ENCODE results near the gene TMEM86A. TPM values are rescaled to one million over a fixed set of nuclear protein-coding genes. Genes with fewer than 3 reads are reported as not detected.

TMEM86A gene
- total RNA-seq, 1 donor from 2014 or later, result 7.9 TPM

GRCh38 chr11:18696638-18697225 is 1.8 kb upstream of the TMEM86A start:
- no peak overlapping the region for H3K27ac Mint-ChIP-seq
- H3K36me3 Mint-ChIP-seq (ENCODE audit: insufficient read depth), result no peaks in the 10 kb centered on the region
- no peak for DNase-seq (ENCODE audit: low spot score, unreplicated experiment)
- no peak for TF ChIP-seq CTCF (IDR thresholded peaks at IDR 0.05; ENCODE audit: unreplicated experiment)
- no peaks in the 10 kb centered on the region for H3K9me3 Mint-ChIP-seq (ENCODE audit: low read depth)
- no peak overlapping the region for H3K4me3 Mint-ChIP-seq (ENCODE audit: low read depth)
- peaks cover 18% of the 10 kb centered on the region for H3K27me3 Mint-ChIP-seq
- peaks cover 10% of the 10 kb centered on the region for H3K4me1 Mint-ChIP-seq (ENCODE audit: low read depth)

GRCh38 chr11:18697576-18697975 is 1.0 kb upstream of the TMEM86A start:
- H3K9me3 Mint-ChIP-seq (ENCODE audit: low read depth), result no peaks in the 10 kb centered on the region
- no peak for TF ChIP-seq CTCF (IDR thresholded peaks at IDR 0.05; ENCODE audit: unreplicated experiment)
- H3K4me3 Mint-ChIP-seq (ENCODE audit: low read depth), result no peak overlapping the region
- no peak overlapping the region for H3K27ac Mint-ChIP-seq
- H3K36me3 Mint-ChIP-seq (ENCODE audit: insufficient read depth), result no peaks in the 10 kb centered on the region
- peaks cover 9% of the 10 kb centered on the region for H3K4me1 Mint-ChIP-seq (ENCODE audit: low read depth)
- peaks cover 18% of the 10 kb centered on the region for H3K27me3 Mint-ChIP-seq
- no peak for DNase-seq (ENCODE audit: low spot score, unreplicated experiment)

- Mint-ChIP-seq H3K4me1 (ENCODE audit: low read depth) (peaks cover 9% of the 10 kb centered on the region), H3K27me3 (peaks cover 18% of the 10 kb centered on the region), H3K9me3 (ENCODE audit: low read depth) (no peaks in the 10 kb centered on the region), H3K36me3 (ENCODE audit: insufficient read depth) (peaks cover 2% of the 10 kb centered on the region), H3K4me3 (ENCODE audit: low read depth) (peak overlapping the region; percentile 78), H3K27ac (peak overlapping the region; percentile 94)
- no peak for DNase-seq (ENCODE audit: low spot score, unreplicated experiment)
- no peak for TF ChIP-seq CTCF (IDR thresholded peaks at IDR 0.05; ENCODE audit: unreplicated experiment)
These were observed 654 bp downstream of the TMEM86A start for GRCh38 chr11:18699269-18699596.

- Mint-ChIP-seq H3K4me3 (ENCODE audit: low read depth) (peak overlapping the region; percentile 78), H3K4me1 (ENCODE audit: low read depth) (peaks cover 11% of the 10 kb centered on the region), H3K9me3 (ENCODE audit: low read depth) (no peaks in the 10 kb centered on the region), H3K27me3 (peaks cover 18% of the 10 kb centered on the region), H3K36me3 (ENCODE audit: insufficient read depth) (peaks cover 2% of the 10 kb centered on the region), H3K27ac (peak overlapping the region; percentile 94)
- no peak for TF ChIP-seq CTCF (IDR thresholded peaks at IDR 0.05; ENCODE audit: unreplicated experiment)
- no peak for DNase-seq (ENCODE audit: low spot score, unreplicated experiment)
These were observed 1.3 kb downstream of the TMEM86A start for GRCh38 chr11:18699848-18700261.

GRCh38 chr11:18700375-18700774 is 1.8 kb downstream of the TMEM86A start:
- H3K27me3 Mint-ChIP-seq, result peaks cover 18% of the 10 kb centered on the region
- no peak for TF ChIP-seq CTCF (IDR thresholded peaks at IDR 0.05; ENCODE audit: unreplicated experiment)
- no peak overlapping the region for H3K27ac Mint-ChIP-seq

More at GRCh38 chr11:18700375-18700774, 1.8 kb downstream of the TMEM86A start:
- no peak for DNase-seq (ENCODE audit: low spot score, unreplicated experiment)
- peaks cover 11% of the 10 kb centered on the region for H3K4me1 Mint-ChIP-seq (ENCODE audit: low read depth)
- H3K9me3 Mint-ChIP-seq (ENCODE audit: low read depth), result no peaks in the 10 kb centered on the region
- H3K4me3 Mint-ChIP-seq (ENCODE audit: low read depth), result peak overlapping the region; percentile 78
- H3K36me3 Mint-ChIP-seq (ENCODE audit: insufficient read depth), result peaks cover 2% of the 10 kb centered on the region
